Fibroblast of lung (primary cell): ENCODE measurements around the gene CUL1. TPM values are rescaled to one million over a fixed set of nuclear protein-coding genes. Genes with fewer than 3 reads are reported as not detected.

Experiments
- DNase-seq, 2 donors: peaks; one replicate each; pipeline versions ENCODE4 v3.0.0 to v3.0.0-alpha.2; 2010; ENCODE audit warnings: low read depth in 2 of 2
- H2AFZ ChIP-seq: 2 replicates; pipeline ENCODE4 v1.5.1; 2012; ENCODE audit warnings: low read length, control low read depth, inconsistent platforms
- H3K27ac ChIP-seq: 2 replicates; pipeline ENCODE4 v1.5.1; 2011; ENCODE audit warnings: low read length, control low read depth; ENCODE audit not compliant: insufficient read depth
- H3K27me3 ChIP-seq: 2 replicates; pipeline ENCODE4 v1.5.1; 2011; ENCODE audit warnings: mild to moderate bottlenecking, low read length; ENCODE audit not compliant: control insufficient read depth, insufficient read depth
- H3K36me3 ChIP-seq: 2 replicates; pipeline ENCODE4 v1.5.1; 2011; ENCODE audit warnings: low read length; ENCODE audit not compliant: control insufficient read depth, insufficient read depth
- H3K4me1 ChIP-seq: 2 replicates; pipeline ENCODE4 v1.5.1; 2011; ENCODE audit warnings: low read length; ENCODE audit not compliant: control insufficient read depth, insufficient read depth; ENCODE audit errors: extremely low read depth
- H3K4me2 ChIP-seq: 2 replicates; pipeline ENCODE4 v1.5.1; 2011; ENCODE audit warnings: low read length, control low read depth; ENCODE audit not compliant: insufficient read depth; ENCODE audit errors: extremely low read depth
- H3K4me3 ChIP-seq, 4 experiments: fragments of 200-600 bp in 1 of 4; sonication (generic) in 1 of 4; replicated peaks in 1 of 4; 2 replicates each; pipeline ENCODE4 v1.5.1; 2011 to 2016; ENCODE audit warnings: low read length in 4 of 4, low read depth in 3 of 4, mild to moderate bottlenecking in 3 of 4, control low read depth in 2 of 4, inconsistent platforms in 1 of 4, mixed read lengths in 1 of 4; ENCODE audit not compliant: insufficient read depth in 1 of 4; ENCODE audit errors: control extremely low read depth in 1 of 4
- H3K79me2 ChIP-seq: 2 replicates; pipeline ENCODE4 v1.5.1; 2012; ENCODE audit warnings: mild to moderate bottlenecking, low read length, inconsistent platforms; ENCODE audit not compliant: control insufficient read depth, insufficient read depth
- H3K9ac ChIP-seq: 2 replicates; pipeline ENCODE4 v1.5.1; 2011; ENCODE audit warnings: mild to moderate bottlenecking, low read length, control low read depth; ENCODE audit not compliant: insufficient read depth
- H3K9me3 ChIP-seq: 2 replicates; pipeline ENCODE4 v1.5.1; 2012; ENCODE audit warnings: low read depth, low read length; ENCODE audit not compliant: control insufficient read depth, insufficient read depth
- H4K20me1 ChIP-seq: 2 replicates; pipeline ENCODE4 v1.5.1; 2011; ENCODE audit warnings: low read length; ENCODE audit not compliant: control insufficient read depth, insufficient read depth; ENCODE audit errors: extremely low read depth
- EZH2 ChIP-seq: IDR thresholded peaks from 2 replicates; pipeline ENCODE4 v1.5.1; 2012; ENCODE audit warnings: low read length, control low read depth, mild to moderate bottlenecking; ENCODE audit errors: missing control alignments
- polyA plus RNA-seq, 2 donors: library from polyadenylated mRNA; depleted of rRNA in 1 of 2; stranded (reverse) in 1 of 2; unstranded in 1 of 2; fragments of >200 nt; gene quantifications; 2 replicates each; pipeline ENCODE4 v1.2.1, GENCODE V29; 2011 to 2012; ENCODE audit warnings: missing spikeins in 1 of 2
- total RNA-seq: library from RNA; depleted of rRNA; stranded (reverse); fragments of >200 nt; gene quantifications from 2 replicates; pipeline ENCODE4 v1.2.1, GENCODE V29; 2014
- TF ChIP-seq, protein P1 (sequence below), 2 donors: IDR thresholded peaks in 1 of 2; conservative IDR thresholded peaks in 1 of 2; 1 replicate in 1 of 2; 2 replicates in 1 of 2; pipeline ENCODE4 v1.5.1; 2011 to 2012; ENCODE audit warnings: low read length in 2 of 2, control low read depth in 1 of 2, inconsistent platforms in 1 of 2, low read depth in 1 of 2, mild to moderate bottlenecking in 1 of 2

Gene CUL1
- total and polyA plus RNA-seq, 2 donors (not counting 1 experiment from before 2014, with no cell fraction given) = 47.9 to 52.3 TPM

DNA sequence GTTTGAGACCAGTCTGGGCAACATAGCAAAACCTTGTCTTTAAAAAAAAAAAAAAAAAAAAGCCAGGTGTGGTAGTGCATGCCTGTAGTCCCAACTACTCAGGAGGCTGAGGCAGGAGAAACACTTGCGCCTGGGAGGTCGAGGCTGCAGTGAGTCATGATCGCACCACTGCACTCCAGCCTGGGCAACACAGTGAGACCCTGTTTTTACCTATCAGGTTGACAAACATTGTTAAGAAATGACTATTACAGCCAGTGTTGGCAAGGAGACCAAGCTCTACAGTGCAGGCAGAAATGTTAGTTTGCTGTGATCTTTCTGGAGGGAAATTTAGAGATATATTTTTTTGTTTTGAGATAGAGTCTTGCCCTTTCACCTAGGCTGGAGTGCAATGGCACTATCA lies 37.3 kb downstream of the CUL1 start:
- TF ChIP-seq, protein P1, sequence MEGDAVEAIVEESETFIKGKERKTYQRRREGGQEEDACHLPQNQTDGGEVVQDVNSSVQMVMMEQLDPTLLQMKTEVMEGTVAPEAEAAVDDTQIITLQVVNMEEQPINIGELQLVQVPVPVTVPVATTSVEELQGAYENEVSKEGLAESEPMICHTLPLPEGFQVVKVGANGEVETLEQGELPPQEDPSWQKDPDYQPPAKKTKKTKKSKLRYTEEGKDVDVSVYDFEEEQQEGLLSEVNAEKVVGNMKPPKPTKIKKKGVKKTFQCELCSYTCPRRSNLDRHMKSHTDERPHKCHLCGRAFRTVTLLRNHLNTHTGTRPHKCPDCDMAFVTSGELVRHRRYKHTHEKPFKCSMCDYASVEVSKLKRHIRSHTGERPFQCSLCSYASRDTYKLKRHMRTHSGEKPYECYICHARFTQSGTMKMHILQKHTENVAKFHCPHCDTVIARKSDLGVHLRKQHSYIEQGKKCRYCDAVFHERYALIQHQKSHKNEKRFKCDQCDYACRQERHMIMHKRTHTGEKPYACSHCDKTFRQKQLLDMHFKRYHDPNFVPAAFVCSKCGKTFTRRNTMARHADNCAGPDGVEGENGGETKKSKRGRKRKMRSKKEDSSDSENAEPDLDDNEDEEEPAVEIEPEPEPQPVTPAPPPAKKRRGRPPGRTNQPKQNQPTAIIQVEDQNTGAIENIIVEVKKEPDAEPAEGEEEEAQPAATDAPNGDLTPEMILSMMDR (conservative IDR thresholded peaks at IDR 0.05 in 1 of 2, IDR thresholded peaks at IDR 0.05 in 1 of 2; ENCODE audit: low read depth in 1 of 2, low read length in 2 of 2) = no peak
- no peak for TF ChIP-seq EZH2
- Histone ChIP-seq H3K79me2 (peaks cover 51% of the 10 kb centered on the region), H3K4me1 (peaks cover 4% of the 10 kb centered on the region), H3K36me3 (peaks cover 5% of the 10 kb centered on the region), H3K4me2 (no peak overlapping the region), H4K20me1 (no peaks in the 10 kb centered on the region), H3K27me3 (no peaks in the 10 kb centered on the region), H3K9me3 (no peaks in the 10 kb centered on the region), H3K9ac (no peak overlapping the region), H3K27ac (no peak overlapping the region), H2AFZ (no peak overlapping the region), H3K4me3 (no peak overlapping the region)
- DNase-seq = no peak

DNA sequence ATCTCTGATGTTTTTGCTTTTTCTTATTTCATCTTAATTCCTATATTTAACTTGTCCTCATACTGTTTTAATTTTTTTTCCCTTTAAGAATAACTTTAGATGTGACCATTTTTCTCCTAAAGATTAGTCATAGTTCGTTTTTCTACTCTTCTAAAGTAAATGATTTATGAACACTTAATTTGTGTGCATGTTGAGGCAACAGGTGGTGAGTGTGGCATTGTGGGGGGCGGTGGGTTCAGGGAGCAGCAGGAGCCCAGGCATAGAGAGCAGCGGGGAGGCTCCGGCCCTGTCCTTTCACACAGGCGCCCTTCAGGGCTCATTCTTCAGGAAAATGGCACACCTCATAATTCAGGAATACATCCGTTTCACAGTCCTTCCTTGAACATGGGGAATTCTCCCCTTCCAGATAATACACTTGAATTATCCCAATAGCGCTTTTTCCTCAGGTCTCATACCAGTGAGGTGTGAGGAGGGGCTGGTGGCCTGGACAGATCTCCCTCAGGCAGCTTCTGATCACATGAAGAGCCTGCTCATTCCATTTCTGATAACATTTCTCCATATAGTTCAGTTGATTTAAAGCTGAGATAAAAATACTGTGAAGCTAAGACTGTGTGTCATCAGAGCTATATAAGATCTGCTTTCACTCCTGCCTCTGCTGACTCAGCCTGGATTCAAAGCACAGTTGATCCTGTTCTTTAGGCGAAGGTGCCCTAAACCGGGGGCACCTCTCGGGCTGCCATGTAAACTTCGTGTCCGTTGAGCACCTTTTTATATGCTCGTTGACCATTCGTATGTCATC lies 40.2 kb downstream of the CUL1 start:
- H3K9me3 ChIP-seq = no peaks in the 10 kb centered on the region
- no peak overlapping the region for H3K27ac ChIP-seq
- peaks cover 5% of the 10 kb centered on the region for H3K36me3 ChIP-seq
- no peak overlapping the region for H3K9ac ChIP-seq
- TF ChIP-seq, protein P1 (conservative IDR thresholded peaks at IDR 0.05 in 1 of 2, IDR thresholded peaks at IDR 0.05 in 1 of 2; ENCODE audit: low read depth in 1 of 2, low read length in 2 of 2) = no peak
- no peak for TF ChIP-seq EZH2
- H3K4me2 ChIP-seq = no peak overlapping the region
- H3K27me3 ChIP-seq = no peaks in the 10 kb centered on the region
- peak in 1 of 2 donors; percentile 7 for DNase-seq
- H3K4me1 ChIP-seq = no peaks in the 10 kb centered on the region
- no peaks in the 10 kb centered on the region for H4K20me1 ChIP-seq
- H3K79me2 ChIP-seq = peaks cover 29% of the 10 kb centered on the region
- no peak overlapping the region for H2AFZ ChIP-seq
- no peak overlapping the region for H3K4me3 ChIP-seq

DNA sequence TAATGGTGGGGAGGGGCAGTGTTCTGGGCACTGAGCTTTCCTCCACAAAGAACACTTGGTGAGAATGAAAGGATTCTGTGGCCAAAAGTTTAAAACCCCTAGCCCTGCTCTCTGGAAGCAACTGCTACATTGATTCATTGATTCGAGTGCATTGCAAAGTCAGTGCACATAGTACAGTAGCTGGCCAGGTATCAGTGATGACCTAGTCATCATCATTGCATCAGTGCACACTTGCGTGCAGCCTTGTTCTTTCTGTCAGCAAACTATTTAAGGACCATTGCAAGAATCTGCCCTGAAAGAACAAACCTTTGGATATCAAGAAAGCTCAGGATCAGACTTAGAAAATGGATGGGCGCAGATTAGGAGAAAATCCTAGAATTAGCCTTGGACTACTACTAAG lies 47.4 kb downstream of the CUL1 start:
- Histone ChIP-seq H3K9ac (no peak overlapping the region), H3K9me3 (no peaks in the 10 kb centered on the region), H3K36me3 (no peaks in the 10 kb centered on the region), H3K27ac (no peak overlapping the region), H2AFZ (no peak overlapping the region), H3K4me1 (no peaks in the 10 kb centered on the region), H3K4me3 (no peak overlapping the region), H3K79me2 (peaks cover 8% of the 10 kb centered on the region), H4K20me1 (no peaks in the 10 kb centered on the region), H3K27me3 (no peaks in the 10 kb centered on the region), H3K4me2 (no peak overlapping the region)
- no peak for TF ChIP-seq EZH2
- TF ChIP-seq, protein P1 (conservative IDR thresholded peaks at IDR 0.05 in 1 of 2, IDR thresholded peaks at IDR 0.05 in 1 of 2; ENCODE audit: low read depth in 1 of 2, low read length in 2 of 2) = no peak
- no peak for DNase-seq
